ENCODE measurements around the gene HK2. TPM values are rescaled to one million over a fixed set of nuclear protein-coding genes. Genes with fewer than 3 reads are reported as not detected.
A peak's percentile ranks its signal among the peaks of the same experiment; 100 is the strongest.

HK2 gene
- total and polyA plus RNA-seq, 7 experiments from 2014 or later, result 3.6 to 74.6 (median 12.1) TPM

GRCh38 chr2:74821177-74822126 is 12.5 kb upstream of the HK2 start:
- Mint-ChIP-seq H3K36me3 (no peaks in the 10 kb centered on the region), H3K9me3 (peaks cover 0 to 3% (median 0%) of the 10 kb centered on the region in 11 donors), H3K27me3 (peaks cover 0 to 28% (median 0%) of the 10 kb centered on the region in 5 donors), H3K4me3 (no peak overlapping the region), H3K4me1 (peaks cover 6 to 12% (median 10%) of the 10 kb centered on the region in 7 donors), H3K27ac (peak overlapping the region in 1 of 9 donors; percentile 81)
- no peaks in the 10 kb centered on the region for H3K36me3 ChIP-seq (ENCODE audit: control insufficient read depth in 2 of 3, insufficient read depth in 3 of 3, low read length in 3 of 3)
- H3K4me1 ChIP-seq (ENCODE audit: control insufficient read depth in 2 of 2, insufficient read depth in 2 of 2, low read length in 2 of 2), result no peaks in the 10 kb centered on the region
- CTCF ChIA-PET, result no interaction called here
- no peaks in the 10 kb centered on the region for H3K9me3 ChIP-seq (ENCODE audit: control insufficient read depth in 2 of 3, low read length in 3 of 3)
- no peak for DNase-seq
- H3K4me3 ChIP-seq (ENCODE audit: low read length), result no peak overlapping the region
- intact Hi-C loops (cut with micrococcal nuclease), result no loop called here
- POLR2A ChIA-PET, result no interaction called here
- no peak overlapping the region for H3K27ac ChIP-seq (ENCODE audit: low read depth, low read length)
- ATAC-seq, result no peak
- H3K27me3 ChIP-seq (ENCODE audit: control insufficient read depth in 2 of 2, insufficient read depth in 2 of 2, low read length in 2 of 2), result no peaks in the 10 kb centered on the region

- POLR2A ChIA-PET, result interaction anchor here (0.8 kb wide), 1 partner anchor 9 kb away, joined by 4 read pairs; no protein-coding TSS in a partner anchor
- no peak for DNase-seq
- no peak for ATAC-seq
- Mint-ChIP-seq H3K4me1 (peaks cover 0 to 9% (median 0%) of the 10 kb centered on the region in 7 donors), H3K27ac (no peak overlapping the region), H3K4me3 (no peak overlapping the region), H3K9me3 (peaks cover 0 to 3% (median 0%) of the 10 kb centered on the region in 11 donors), H3K36me3 (no peaks in the 10 kb centered on the region), H3K27me3 (peaks cover 0 to 26% (median 0%) of the 10 kb centered on the region in 5 donors)
- H3K4me1 ChIP-seq (ENCODE audit: control insufficient read depth in 2 of 2, insufficient read depth in 2 of 2, low read length in 2 of 2), result no peaks in the 10 kb centered on the region
- no peak overlapping the region for H3K4me3 ChIP-seq (ENCODE audit: low read length)
- CTCF ChIA-PET, result no interaction called here
- H3K36me3 ChIP-seq (ENCODE audit: control insufficient read depth in 2 of 3, insufficient read depth in 3 of 3, low read length in 3 of 3), result no peaks in the 10 kb centered on the region
- no peaks in the 10 kb centered on the region for H3K9me3 ChIP-seq (ENCODE audit: control insufficient read depth in 2 of 3, low read length in 3 of 3)
- intact Hi-C loops (cut with micrococcal nuclease), result no loop called here
- no peaks in the 10 kb centered on the region for H3K27me3 ChIP-seq (ENCODE audit: control insufficient read depth in 2 of 2, insufficient read depth in 2 of 2, low read length in 2 of 2)
- no peak overlapping the region for H3K27ac ChIP-seq (ENCODE audit: low read depth, low read length)
Measured at GRCh38 chr2:74822771-74823566, 11.0 kb upstream of the HK2 start.

- H3K27ac Mint-ChIP-seq, result no peak overlapping the region
- peaks cover 0 to 5% (median 0%) of the 10 kb centered on the region in 7 donors for H3K4me1 Mint-ChIP-seq
- POLR2A ChIA-PET, result no interaction called here
- H3K9me3 Mint-ChIP-seq, result peaks cover 0 to 3% (median 0%) of the 10 kb centered on the region in 11 donors
- H3K36me3 Mint-ChIP-seq, result no peaks in the 10 kb centered on the region
- intact Hi-C loops (cut with micrococcal nuclease), result no loop called here
- Histone ChIP-seq H3K4me3 (ENCODE audit: low read length) (no peak overlapping the region), H3K9me3 (ENCODE audit: control insufficient read depth in 2 of 3, low read length in 3 of 3) (no peaks in the 10 kb centered on the region), H3K4me1 (ENCODE audit: control insufficient read depth in 2 of 2, insufficient read depth in 2 of 2, low read length in 2 of 2) (no peaks in the 10 kb centered on the region), H3K36me3 (ENCODE audit: control insufficient read depth in 2 of 3, insufficient read depth in 3 of 3, low read length in 3 of 3) (no peaks in the 10 kb centered on the region), H3K27ac (ENCODE audit: low read depth, low read length) (no peak overlapping the region), H3K27me3 (ENCODE audit: control insufficient read depth in 2 of 2, insufficient read depth in 2 of 2, low read length in 2 of 2) (no peaks in the 10 kb centered on the region)
- DNase-seq (no peak), ATAC-seq (peak; percentile 60)
- no peak overlapping the region for H3K4me3 Mint-ChIP-seq
- CTCF ChIA-PET, result interaction anchor here (0.6 kb wide), 2 partner anchors 109 to 113 kb away, joined by 3 to 5 read pairs; no protein-coding TSS in a partner anchor
- H3K27me3 Mint-ChIP-seq, result peaks cover 0 to 34% (median 0%) of the 10 kb centered on the region in 5 donors
Measured at GRCh38 chr2:74824679-74825078, 9.2 kb upstream of the HK2 start.

GRCh38 chr2:74828543-74828942 is 5.4 kb upstream of the HK2 start:
- intact Hi-C loops (cut with micrococcal nuclease), result no loop called here
- H3K27me3 Mint-ChIP-seq, result peaks cover 0 to 20% (median 0%) of the 10 kb centered on the region in 5 donors
- H3K27me3 ChIP-seq (ENCODE audit: control insufficient read depth in 2 of 2, insufficient read depth in 2 of 2, low read length in 2 of 2), result no peaks in the 10 kb centered on the region
- no peak overlapping the region for H3K27ac ChIP-seq (ENCODE audit: low read depth, low read length)
- no peak overlapping the region for H3K4me3 ChIP-seq (ENCODE audit: low read length)
- POLR2A ChIA-PET, result no interaction called here
- H3K9me3 ChIP-seq (ENCODE audit: control insufficient read depth in 2 of 3, low read length in 3 of 3), result no peaks in the 10 kb centered on the region
- peaks cover 0 to 19% (median 0%) of the 10 kb centered on the region in 7 donors for H3K4me1 Mint-ChIP-seq
- H3K4me3 Mint-ChIP-seq, result no peak overlapping the region
- no peak for ATAC-seq
- H3K36me3 ChIP-seq (ENCODE audit: control insufficient read depth in 2 of 3, insufficient read depth in 3 of 3, low read length in 3 of 3), result no peaks in the 10 kb centered on the region
- CTCF ChIA-PET, result no interaction called here
- no peak overlapping the region for H3K27ac Mint-ChIP-seq
- H3K9me3 Mint-ChIP-seq, result peaks cover 0 to 2% (median 0%) of the 10 kb centered on the region in 11 donors
- peaks cover 0 to 3% (median 0%) of the 10 kb centered on the region in 5 donors for H3K36me3 Mint-ChIP-seq
- DNase-seq, result no peak
- peaks cover 0 to 5% of the 10 kb centered on the region in 2 donors for H3K4me1 ChIP-seq (ENCODE audit: control insufficient read depth in 2 of 2, insufficient read depth in 2 of 2, low read length in 2 of 2)

- peaks cover 0 to 4% (median 0%) of the 10 kb centered on the region in 3 experiments for H3K36me3 ChIP-seq (ENCODE audit: control insufficient read depth in 2 of 3, insufficient read depth in 3 of 3, low read length in 3 of 3)
- ChIA-PET POLR2A (interaction anchor here (0.7 to 1.6 kb wide), 3 partner anchors 9 to 183 kb away, joined by 4 read pairs; no protein-coding TSS in a partner anchor), CTCF (no interaction called here)
- H3K4me1 Mint-ChIP-seq, result peaks cover 13 to 34% (median 18%) of the 10 kb centered on the region in 7 donors
- peaks cover 0 to 2% (median 0%) of the 10 kb centered on the region in 11 donors for H3K9me3 Mint-ChIP-seq
- H3K27ac Mint-ChIP-seq, result peak overlapping the region in 2 of 9 donors; percentile 15 to 47
- no peaks in the 10 kb centered on the region for H3K27me3 ChIP-seq (ENCODE audit: control insufficient read depth in 2 of 2, insufficient read depth in 2 of 2, low read length in 2 of 2)
- peaks cover 0 to 10% (median 0%) of the 10 kb centered on the region in 5 donors for H3K27me3 Mint-ChIP-seq
- no peak overlapping the region for H3K4me3 ChIP-seq (ENCODE audit: low read length)
- peaks cover 0 to 8% (median 0%) of the 10 kb centered on the region in 5 donors for H3K36me3 Mint-ChIP-seq
- DNase-seq (no peak), ATAC-seq (peak; percentile 17)
- no peaks in the 10 kb centered on the region for H3K9me3 ChIP-seq (ENCODE audit: control insufficient read depth in 2 of 3, low read length in 3 of 3)
- H3K4me1 ChIP-seq (ENCODE audit: control insufficient read depth in 2 of 2, insufficient read depth in 2 of 2, low read length in 2 of 2), result peaks cover 14 to 21% of the 10 kb centered on the region in 2 donors
- intact Hi-C loops (cut with micrococcal nuclease), result loop anchor here (10.0 kb wide), 4 partner anchors 637 to 1597 kb away; partner anchors contain the start of genes ALMS1 (in 1 of the 2), CCT7 (in 1 of the 2), GCFC2 (in 1 of the 2) and MTHFD2 (in 1 of the 2)
- no peak overlapping the region for H3K27ac ChIP-seq (ENCODE audit: low read depth, low read length)
- H3K4me3 Mint-ChIP-seq, result peak overlapping the region in 6 of 10 donors; percentile 1 to 72 (median 6)
Measured at GRCh38 chr2:74831693-74832530, 2.0 kb upstream of the HK2 start.
